ENCODE results near the gene PALS2.
A peak's percentile ranks its signal among the peaks of the same experiment; 100 is the strongest.

The PALS2 gene

DNA sequence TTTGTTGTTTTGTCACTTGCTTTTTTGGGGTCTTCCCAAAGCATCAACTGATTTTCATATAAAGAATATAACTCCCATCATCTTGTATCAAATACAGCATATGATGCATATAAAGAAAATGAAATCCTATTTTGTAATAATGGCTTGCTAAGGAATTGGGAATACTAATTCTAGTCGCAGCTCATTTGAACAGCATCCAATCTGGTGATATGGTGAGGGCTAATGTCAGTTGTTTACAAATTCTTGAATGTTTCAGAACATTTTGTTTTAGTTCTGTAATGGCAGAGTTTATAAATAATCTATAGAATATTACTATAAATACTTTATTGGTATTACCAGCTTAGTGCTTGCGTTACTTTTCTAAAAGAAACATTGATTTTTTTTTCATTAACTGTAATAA lies 8.9 kb downstream of the PALS2 start:
- TF ChIP-seq, protein P1, sequence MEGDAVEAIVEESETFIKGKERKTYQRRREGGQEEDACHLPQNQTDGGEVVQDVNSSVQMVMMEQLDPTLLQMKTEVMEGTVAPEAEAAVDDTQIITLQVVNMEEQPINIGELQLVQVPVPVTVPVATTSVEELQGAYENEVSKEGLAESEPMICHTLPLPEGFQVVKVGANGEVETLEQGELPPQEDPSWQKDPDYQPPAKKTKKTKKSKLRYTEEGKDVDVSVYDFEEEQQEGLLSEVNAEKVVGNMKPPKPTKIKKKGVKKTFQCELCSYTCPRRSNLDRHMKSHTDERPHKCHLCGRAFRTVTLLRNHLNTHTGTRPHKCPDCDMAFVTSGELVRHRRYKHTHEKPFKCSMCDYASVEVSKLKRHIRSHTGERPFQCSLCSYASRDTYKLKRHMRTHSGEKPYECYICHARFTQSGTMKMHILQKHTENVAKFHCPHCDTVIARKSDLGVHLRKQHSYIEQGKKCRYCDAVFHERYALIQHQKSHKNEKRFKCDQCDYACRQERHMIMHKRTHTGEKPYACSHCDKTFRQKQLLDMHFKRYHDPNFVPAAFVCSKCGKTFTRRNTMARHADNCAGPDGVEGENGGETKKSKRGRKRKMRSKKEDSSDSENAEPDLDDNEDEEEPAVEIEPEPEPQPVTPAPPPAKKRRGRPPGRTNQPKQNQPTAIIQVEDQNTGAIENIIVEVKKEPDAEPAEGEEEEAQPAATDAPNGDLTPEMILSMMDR (IDR thresholded peaks at IDR 0.05; ENCODE audit: low read depth, low read length): no peak
- DNase-seq (ENCODE audit: extremely low read depth, low read depth): no peak

DNA sequence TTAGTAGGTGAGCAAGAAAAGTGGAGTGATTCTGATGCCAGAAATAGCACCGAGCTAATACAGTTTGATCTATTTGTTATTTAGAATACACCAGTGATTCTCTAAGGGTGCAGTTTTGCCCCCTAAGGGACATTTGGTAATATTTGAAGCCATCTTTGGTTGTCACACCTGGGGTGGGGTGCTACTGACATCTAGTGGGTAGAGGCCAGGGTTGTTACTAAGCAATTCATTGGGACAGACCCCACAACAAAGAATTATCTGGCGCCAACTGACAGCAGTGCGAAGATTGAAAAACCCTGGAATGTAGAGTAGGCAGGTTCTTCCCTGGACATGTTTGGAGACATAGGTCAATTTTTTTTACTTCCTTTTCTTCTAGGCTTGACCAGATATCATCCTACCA lies 14.6 kb downstream of the PALS2 start:
- TF ChIP-seq, protein P1 (IDR thresholded peaks at IDR 0.05; ENCODE audit: low read depth, low read length): peak; percentile 18
- DNase-seq (ENCODE audit: extremely low read depth, low read depth): no peak

DNA sequence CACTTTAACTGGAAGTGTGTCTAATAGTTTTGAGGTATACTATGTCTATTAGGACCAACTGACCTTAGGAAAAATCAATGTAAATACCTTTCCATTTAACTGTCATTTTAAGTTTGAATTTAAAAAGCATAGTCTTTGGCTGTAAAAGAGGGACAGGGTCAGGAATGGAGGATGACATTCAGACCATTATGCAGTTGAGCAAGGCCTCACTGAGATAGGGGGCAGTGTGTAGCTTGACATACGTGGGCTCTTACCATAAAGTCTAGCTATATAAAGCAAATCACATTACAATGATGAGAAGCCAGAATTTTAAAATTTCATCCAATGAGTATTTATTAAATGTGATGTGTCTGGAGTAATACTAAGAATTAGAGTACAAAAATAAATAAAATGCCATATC lies 17.9 kb downstream of the PALS2 start:
- DNase-seq (ENCODE audit: extremely low read depth, low read depth): no peak
- TF ChIP-seq, protein P1 (IDR thresholded peaks at IDR 0.05; ENCODE audit: low read depth, low read length): no peak; the same call in 1 of the 2 replicates

DNA sequence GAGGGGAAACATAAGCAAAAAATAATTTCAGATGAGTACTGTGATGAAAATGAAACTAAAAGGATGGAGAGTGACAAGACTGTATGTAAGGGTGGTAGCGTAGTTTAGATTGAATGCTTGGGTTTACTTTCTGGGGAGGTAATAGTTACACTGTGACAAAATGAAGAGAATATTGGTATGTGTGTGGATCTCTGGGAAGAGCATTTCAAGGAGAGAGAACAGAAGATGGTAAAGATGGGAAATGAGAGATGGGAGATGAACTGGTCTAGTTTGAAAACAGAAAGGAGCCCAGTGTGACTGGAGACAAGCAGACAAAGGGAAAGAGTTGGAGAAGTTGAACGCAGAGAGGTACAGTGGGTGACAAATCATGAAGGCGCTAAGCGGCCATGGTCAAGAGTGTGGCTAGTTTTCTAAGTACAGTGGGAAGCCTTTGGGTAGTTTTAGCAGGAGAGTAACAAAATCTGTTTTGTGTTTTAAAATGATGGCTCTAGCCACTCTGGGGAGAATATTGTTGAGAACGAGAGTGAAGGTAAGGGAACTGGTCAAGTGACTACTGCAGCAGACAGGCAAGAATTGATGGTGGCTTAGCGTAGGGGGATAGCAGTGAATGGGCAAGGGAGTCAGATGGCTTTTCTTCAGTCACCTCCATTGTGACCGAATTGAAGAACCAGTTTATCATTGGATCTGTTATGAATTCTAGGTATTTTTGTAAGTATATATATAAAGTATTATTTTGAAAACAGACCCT lies 22.6 kb downstream of the PALS2 start:
- TF ChIP-seq, protein P1 (IDR thresholded peaks at IDR 0.05; ENCODE audit: low read depth, low read length): no peak
- no peak for DNase-seq (ENCODE audit: extremely low read depth, low read depth)

DNA sequence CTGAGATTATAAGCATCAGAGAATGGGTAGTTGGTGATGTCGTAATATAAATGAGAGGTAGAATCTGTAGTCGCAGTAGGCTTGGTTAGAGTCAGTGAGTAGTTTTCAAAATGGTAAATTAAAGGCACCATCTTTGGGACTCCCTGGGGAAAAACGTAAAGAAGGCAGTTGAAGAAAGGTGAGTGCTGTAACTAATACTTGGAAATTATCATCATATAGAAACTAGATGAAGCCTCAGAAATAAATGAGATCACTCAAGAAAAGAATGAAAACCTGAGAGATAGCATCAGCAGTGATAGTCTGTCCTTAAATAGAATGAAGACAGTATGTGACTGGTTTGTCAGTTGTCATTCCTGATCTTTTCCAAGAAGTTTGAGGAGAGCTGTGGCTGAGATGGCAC lies 23.8 kb downstream of the PALS2 start:
- no peak for DNase-seq (ENCODE audit: extremely low read depth, low read depth)

DNA sequence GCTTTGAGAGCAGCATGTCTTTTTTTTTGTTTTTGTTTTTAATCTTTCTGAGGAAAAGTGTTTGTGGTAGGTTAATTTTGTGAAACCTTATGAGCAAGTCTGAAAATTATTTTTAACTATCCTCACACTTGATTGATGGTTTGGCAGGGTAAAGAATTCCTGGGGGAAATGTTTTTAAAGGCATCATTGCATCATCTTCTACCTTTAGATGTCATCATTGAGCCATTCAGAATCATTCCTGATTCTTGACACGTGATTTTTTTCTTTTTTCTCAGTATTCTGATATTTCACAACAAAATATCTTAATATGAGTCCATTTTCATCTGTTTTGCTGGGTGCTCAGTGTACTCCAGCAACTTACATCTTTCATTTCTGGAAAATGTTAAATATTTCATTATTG lies 28.3 kb downstream of the PALS2 start:
- DNase-seq (ENCODE audit: extremely low read depth, low read depth): no peak
- TF ChIP-seq, protein P1 (IDR thresholded peaks at IDR 0.05; ENCODE audit: low read depth, low read length): no peak

More for the DNA sequence above, 23.8 kb downstream of the PALS2 start:
- TF ChIP-seq, protein P1 (IDR thresholded peaks at IDR 0.05; ENCODE audit: low read depth, low read length): no peak

DNA sequence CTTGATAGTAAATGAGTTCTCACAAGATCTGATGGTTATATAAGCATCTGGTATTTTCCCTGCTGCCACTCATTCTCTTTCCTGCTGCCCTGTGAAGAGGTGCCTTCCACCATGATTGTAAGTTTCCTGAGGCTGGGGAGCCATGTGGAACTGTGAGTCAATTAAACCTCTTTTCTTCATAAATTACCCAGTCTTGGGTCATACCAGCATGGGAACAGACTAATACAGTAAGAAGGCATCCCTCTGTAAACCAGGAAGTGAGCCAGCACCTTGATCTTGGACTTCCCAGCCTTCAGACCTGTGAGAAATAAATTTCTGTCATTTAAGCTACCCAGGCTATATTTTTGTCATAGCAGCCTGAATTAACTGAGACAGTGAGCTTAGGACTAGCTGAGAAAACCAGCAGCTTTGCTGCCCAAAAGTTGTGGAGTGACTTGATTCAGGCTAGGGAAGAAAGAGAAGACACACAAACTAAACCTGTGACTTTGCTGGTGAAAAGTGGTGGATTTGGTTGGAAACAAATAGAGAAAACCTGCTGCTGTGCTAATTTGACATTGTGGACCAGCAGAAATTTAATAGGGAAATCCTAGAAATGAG lies 29.7 kb downstream of the PALS2 start:
- no peak for DNase-seq (ENCODE audit: extremely low read depth, low read depth)
- TF ChIP-seq, protein P1 (IDR thresholded peaks at IDR 0.05; ENCODE audit: low read depth, low read length): no peak

All from AG09319 (cell line).